Right lobe of liver (tissue), 4 donors: ENCODE results near the gene GREB1.

ENCODE experiments used
- CTCF ChIP-seq, 4 donors: fragments of 200-600 bp in 3 of 4; fragments of 450-650 bp in 1 of 4; IDR thresholded peaks; one replicate each; pipeline versions ENCODE4 v1.5.1 to v1.8.0; 2016 to 2022; ENCODE audit warnings: antibody characterized with exemption in 4 of 4, mild to moderate bottlenecking in 2 of 4
- POLR2A ChIP-seq: fragments of 450-650 bp; IDR thresholded peaks from one replicate; pipeline ENCODE4 v1.6.1; 2017; ENCODE audit warnings: antibody characterized with exemption, mild to moderate bottlenecking
- donor health status: DM: no; HTN: no; CAD: no.
- donor health status: DM: no; HTN: no; CAD: no.
- donor health status: DM: no; HTN: yes; CAD: no.

DNA sequence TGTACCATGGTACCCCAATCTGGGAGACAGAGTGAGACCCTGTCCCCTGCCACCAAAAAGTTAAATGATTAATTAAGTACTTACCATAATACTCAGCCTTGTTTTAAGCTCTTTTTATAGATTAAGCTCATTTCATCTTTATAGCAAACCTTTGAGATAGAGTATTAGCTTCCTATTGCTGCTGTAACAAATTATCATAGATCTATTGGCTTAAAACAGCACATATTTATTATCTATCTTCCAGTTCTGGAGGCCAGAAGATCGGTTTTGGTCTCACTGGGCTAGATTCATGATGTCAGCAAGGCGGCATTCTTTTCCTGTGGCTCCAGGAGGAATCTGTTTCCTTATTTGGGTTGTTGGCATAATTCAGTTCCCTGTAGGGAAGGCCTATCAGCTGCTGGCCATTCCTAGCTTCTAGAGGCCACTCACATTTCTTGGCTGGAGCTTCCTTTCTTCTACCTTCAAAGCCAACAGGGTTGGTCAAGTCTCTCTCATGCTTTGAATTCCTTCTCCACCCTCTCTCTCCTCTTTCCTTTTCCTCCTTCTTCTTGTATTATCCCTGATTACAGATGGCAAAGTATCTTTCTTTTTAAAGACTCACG, 13.7 kb upstream of the GREB1 start:
- TF ChIP-seq CTCF (IDR thresholded peaks at IDR 0.05) (no peak), POLR2A (no peak)
